HepG2 (cell line): ENCODE results near the gene SLC50A1. TPM values are rescaled to one million over a fixed set of nuclear protein-coding genes. Genes with fewer than 3 reads are reported as not detected.

Experiments used
- DPF2 ChIP-seq: sonication (generic); formaldehyde crosslinking; IDR thresholded peaks from 2 replicates; pipeline ENCODE4 v1.4.0; 2020; ENCODE audit warnings: mild to moderate bottlenecking, low read depth, missing genetic modification reagents, borderline replicate concordance
- DZIP1 ChIP-seq: sonication (generic); formaldehyde crosslinking; IDR thresholded peaks from 2 replicates; pipeline ENCODE4 v1.5.0; 2020; ENCODE audit warnings: mild to moderate bottlenecking, missing genetic modification reagents
- ISX ChIP-seq: sonication (generic); formaldehyde crosslinking; conservative IDR thresholded peaks from 2 replicates; pipeline ENCODE4 v1.5.0; 2020; ENCODE audit warnings: missing genetic modification reagents
- KLF15 ChIP-seq: sonication (generic); formaldehyde crosslinking; IDR thresholded peaks from 2 replicates; pipeline ENCODE4 v1.8.1; 2023; ENCODE audit warnings: borderline replicate concordance, mild to moderate bottlenecking, inconsistent platforms, missing genetic modification reagents, mixed read lengths
- KLF6 ChIP-seq: IDR thresholded peaks from 2 replicates; pipeline ENCODE4 v1.8.0; 2016; ENCODE audit warnings: missing biosample characterization, missing genetic modification reagents
- MTA3 ChIP-seq: sonication (generic); formaldehyde crosslinking; IDR thresholded peaks from 2 replicates; pipeline ENCODE4 v1.4.0; 2020; ENCODE audit warnings: missing genetic modification reagents
- NCOA1 ChIP-seq: sonication (generic); formaldehyde crosslinking; IDR thresholded peaks from 2 replicates; pipeline ENCODE4 v1.9.0; 2021; ENCODE audit warnings: missing genetic modification reagents
- POLR2G ChIP-seq: fragments of 200-400 bp; formaldehyde crosslinking; IDR thresholded peaks from 2 replicates; pipeline ENCODE4 v1.6.1; 2018; ENCODE audit warnings: mild to moderate bottlenecking, low read depth, low read length, moderate library complexity
- RARG ChIP-seq: sonication (generic); formaldehyde crosslinking; IDR thresholded peaks from 2 replicates; pipeline ENCODE4 v1.4.0; 2020; ENCODE audit warnings: low read depth, mild to moderate bottlenecking, missing genetic modification reagents
- TCF7L2 ChIP-seq: IDR thresholded peaks from 2 replicates; pipeline ENCODE4 v1.6.1; 2011; ENCODE audit warnings: mild to moderate bottlenecking, low read depth, low read length, moderate library complexity
- UBTF ChIP-seq: sonication (generic); formaldehyde crosslinking; IDR thresholded peaks from 2 replicates; pipeline ENCODE4 v1.4.0; 2020; ENCODE audit warnings: mild to moderate bottlenecking, missing genetic modification reagents
- WIZ ChIP-seq: sonication (generic); formaldehyde crosslinking; IDR thresholded peaks from 2 replicates; pipeline ENCODE4 v1.5.1; 2020; ENCODE audit warnings: mild to moderate bottlenecking, missing genetic modification reagents
- ZNF12 ChIP-seq: sonication (generic); formaldehyde crosslinking; IDR thresholded peaks from 2 replicates; pipeline ENCODE4 v1.5.0; 2020; ENCODE audit warnings: missing genetic modification reagents
- ZNF180 ChIP-seq: sonication (generic); formaldehyde crosslinking; IDR thresholded peaks from 2 replicates; pipeline ENCODE4 v1.4.0; 2020; ENCODE audit warnings: low read depth, missing genetic modification reagents, borderline replicate concordance
- ZNF333 ChIP-seq: sonication (generic); formaldehyde crosslinking; IDR thresholded peaks from 2 replicates; pipeline ENCODE4 v1.4.0; 2020; ENCODE audit warnings: mild to moderate bottlenecking, missing genetic modification reagents, borderline replicate concordance
- ZNF850 ChIP-seq: sonication (generic); formaldehyde crosslinking; conservative IDR thresholded peaks from 2 replicates; pipeline ENCODE4 v1.9.0; 2021; ENCODE audit warnings: mild to moderate bottlenecking, missing genetic modification reagents
- polyA plus RNA-seq, 8 experiments: library from polyadenylated mRNA; depleted of rRNA in 3 of 8; stranded (reverse) in 7 of 8; unstranded in 1 of 8; fragments of >200 nt; fragmentation: Illumina TruSeq in 4 of 8; extraction: Trizol in 4 of 8; gene quantifications; 2 replicates each; pipeline versions ENCODE4 v1.2.1 to v1.2.3, GENCODE V29; 2011 to 2016; ENCODE audit warnings: low read depth in 4 of 8, missing spikeins in 1 of 8, mixed read lengths in 1 of 8; ENCODE audit not compliant: insufficient read depth in 1 of 8
- total RNA-seq, 5 experiments: library from RNA; depleted of rRNA; stranded (reverse); fragments of >200 nt; fragmentation: Illumina TruSeq; extraction: Trizol; gene quantifications; 2 replicates each; pipeline ENCODE4 v1.2.3, GENCODE V29; 2016; ENCODE audit warnings: low read depth in 1 of 5

The SLC50A1 gene
- total and polyA plus RNA-seq, 2 of the 13 experiments (the other 11 are each of a cell fraction or from before 2014, with no cell fraction given): 22.5 to 46.8 TPM

- no peak for TF ChIP-seq ZNF333
- TF ChIP-seq NCOA1 (CRISPR knock-in tag): no peak
- no peak for TF ChIP-seq DPF2 (CRISPR knock-in tag)
- TF ChIP-seq ZNF850 (CRISPR knock-in tag): no peak
- TF ChIP-seq POLR2G: peak; percentile 71
- TF ChIP-seq RARG (CRISPR knock-in tag): no peak
- TF ChIP-seq ISX (CRISPR knock-in tag): no peak
- TF ChIP-seq WIZ: peak; percentile 78; the same call in 1 of the 2 replicates
- TF ChIP-seq DZIP1 (CRISPR knock-in tag): no peak
- TF ChIP-seq ZNF180 (CRISPR knock-in tag): no peak
- 0 out of 2 replicates have a peak, but pooled peaks have one; percentile 24 for TF ChIP-seq KLF15 (CRISPR knock-in tag)
- peak; percentile 10; the same call in 1 of the 2 replicates for TF ChIP-seq ZNF12 (CRISPR knock-in tag)
- TF ChIP-seq UBTF (CRISPR knock-in tag): peak; percentile 65
- TF ChIP-seq MTA3 (CRISPR knock-in tag): no peak
- TF ChIP-seq TCF7L2: no peak
- TF ChIP-seq KLF6 (CRISPR knock-in tag): 0 out of 2 replicates have a peak, but pooled peaks have one; percentile 32
These were observed 4.4 kb downstream of the SLC50A1 start, which contains the start of gene DPM3 (continued) for GRCh38 chr1:155139895-155140629.
